ENCODE results near the gene ERLIN1.
A peak's percentile ranks its signal among the peaks of the same experiment; 100 is the strongest.

Gene ERLIN1

DNA sequence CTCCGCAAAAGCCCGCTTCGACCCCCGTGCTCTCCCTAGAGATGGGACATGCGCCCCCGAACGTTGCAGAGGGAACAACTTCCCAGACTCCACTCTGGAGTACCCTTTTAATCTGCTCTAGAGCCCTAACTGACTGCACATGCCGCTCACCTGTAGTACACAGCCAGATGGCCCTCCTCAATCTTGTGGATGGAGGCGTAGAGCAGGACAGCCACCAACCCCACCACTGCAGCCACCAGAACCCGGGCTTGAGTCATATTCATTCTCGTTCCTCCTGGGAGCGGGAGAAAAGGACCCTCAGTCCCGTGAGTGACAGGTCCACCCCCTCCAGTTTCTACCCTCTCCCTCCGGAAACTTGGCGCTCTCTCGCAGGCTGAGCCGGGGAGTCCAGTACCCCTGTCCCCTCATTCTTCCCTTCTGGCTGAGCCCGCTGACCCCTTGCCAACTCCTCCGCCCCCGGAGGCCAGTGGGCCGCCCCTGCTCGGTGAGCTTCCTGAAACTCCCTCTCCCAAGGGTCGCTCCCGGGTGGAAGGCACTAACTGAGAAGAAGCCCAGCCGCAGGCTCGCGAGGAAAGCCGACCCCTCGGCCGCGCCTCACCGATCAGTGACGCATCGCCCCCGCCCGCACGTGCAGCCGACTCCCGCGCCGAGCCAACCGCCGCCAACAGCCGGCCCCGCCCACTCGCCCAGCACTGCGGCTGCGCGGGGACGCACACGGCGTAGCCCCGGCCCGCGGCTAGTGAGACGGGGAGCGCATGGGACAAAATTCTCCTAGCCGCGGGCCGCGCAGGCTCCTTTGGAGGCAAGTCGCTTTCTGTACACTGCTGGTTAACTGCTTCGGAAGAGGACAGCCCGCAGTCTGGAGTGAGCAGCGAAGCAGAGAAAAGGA lies at the start of gene ERLIN1:
ERLIN1 (minus strand) TSS at position 666 of the 889 bp plus-strand sequence; CDS start at position 263, 403 bp downstream.
- peak; percentile 92 for DNase-seq (ENCODE audit: extremely low spot score, insufficient read length, low read depth)
- peak; percentile 90 for FAIRE-seq

DNA sequence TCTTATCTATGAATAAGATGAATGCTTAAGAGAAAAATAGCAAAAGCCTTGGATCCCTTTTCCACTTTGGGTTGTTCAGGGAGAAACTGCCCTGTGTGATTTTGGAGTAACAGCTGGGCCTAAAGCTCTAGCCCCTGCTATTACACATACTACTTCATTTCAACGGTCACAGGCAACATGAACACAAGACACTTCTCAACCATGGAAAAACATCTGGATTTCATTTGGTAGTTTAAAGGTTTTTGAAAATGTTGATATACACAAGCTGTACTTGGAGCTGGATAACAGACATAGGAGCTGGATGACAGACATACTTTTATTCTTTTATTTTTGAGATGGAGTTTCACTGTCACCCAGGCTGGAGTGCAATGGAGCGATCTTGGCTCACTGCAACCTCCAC lies 46.3 kb upstream of the ERLIN1 start:
- FAIRE-seq = no peak
- DNase-seq (ENCODE audit: extremely low spot score, insufficient read length, low read depth) = no peak

DNA sequence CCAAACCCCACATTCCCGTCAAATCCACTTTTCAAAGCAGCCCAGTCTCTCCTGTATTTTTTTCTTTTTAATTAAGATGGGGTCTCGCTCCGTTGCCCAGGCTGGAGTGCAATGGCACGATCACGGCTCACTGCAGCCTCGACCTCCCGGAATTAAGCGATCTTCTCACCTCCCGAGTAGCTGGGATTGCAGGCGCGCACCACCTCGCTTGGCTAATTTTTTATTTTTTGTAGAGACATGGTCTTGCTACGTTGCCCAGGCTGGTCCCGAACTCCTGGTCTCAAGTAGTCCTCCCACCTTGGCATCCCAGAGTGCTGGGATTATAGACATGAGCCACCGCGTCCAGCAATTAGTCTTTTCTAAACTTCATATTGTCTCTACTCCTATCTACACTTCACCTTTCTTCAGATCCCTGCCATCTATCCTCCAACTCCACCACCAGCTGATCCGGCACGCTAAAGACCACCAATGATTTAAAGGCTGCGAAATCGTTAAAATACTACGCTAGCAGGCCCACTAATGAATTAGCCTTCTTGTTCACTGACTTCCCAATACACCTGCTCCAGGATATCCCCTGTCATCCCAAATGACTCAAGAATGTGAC lies 44.1 kb upstream of the ERLIN1 start:
- peak; percentile 60 for FAIRE-seq

DNA sequence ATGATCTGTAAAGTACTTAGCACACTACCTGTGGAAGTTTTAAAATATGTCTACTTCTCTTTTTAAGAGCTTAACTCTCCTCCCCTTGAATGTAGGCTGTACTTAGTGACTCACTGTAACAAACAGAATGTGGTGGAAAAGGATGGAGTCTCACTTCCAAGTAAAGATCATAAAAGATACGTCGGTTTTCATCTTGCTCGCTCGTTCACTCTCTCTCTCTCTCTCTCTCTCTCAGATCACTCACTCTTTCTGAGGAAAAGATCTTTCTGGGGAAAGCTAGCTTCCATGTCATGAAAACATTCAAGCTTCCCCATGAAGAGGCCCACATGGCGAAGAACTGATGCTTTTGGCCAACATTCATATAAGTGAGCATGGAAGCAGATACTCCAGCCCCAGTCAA lies 38.0 kb upstream of the ERLIN1 start:
- FAIRE-seq (no peak), DNase-seq (ENCODE audit: extremely low spot score, insufficient read length, low read depth) (no peak)

More for the DNA sequence above, 44.1 kb upstream of the ERLIN1 start:
- DNase-seq (ENCODE audit: extremely low spot score, insufficient read length, low read depth) = no peak

DNA sequence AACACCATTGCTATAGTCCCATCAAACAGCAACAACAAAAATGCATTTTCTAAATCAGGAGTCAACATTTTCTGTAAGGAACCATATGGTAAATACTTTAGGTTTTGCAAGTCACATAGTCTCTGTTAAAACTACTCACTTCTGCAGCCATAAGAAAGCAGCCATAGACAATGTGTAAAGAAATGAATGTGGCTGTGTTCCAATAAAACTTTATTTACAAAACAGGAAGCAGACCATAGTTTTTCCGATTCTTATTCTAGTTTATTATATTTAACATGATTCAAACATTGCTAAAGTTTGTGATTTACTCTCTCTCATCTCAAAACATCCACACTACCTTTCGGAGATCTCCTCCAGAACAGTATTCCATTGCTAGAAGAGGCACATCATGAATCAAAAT lies 36.7 kb upstream of the ERLIN1 start:
- DNase-seq (ENCODE audit: extremely low spot score, insufficient read length, low read depth) (no peak), FAIRE-seq (no peak)

DNA sequence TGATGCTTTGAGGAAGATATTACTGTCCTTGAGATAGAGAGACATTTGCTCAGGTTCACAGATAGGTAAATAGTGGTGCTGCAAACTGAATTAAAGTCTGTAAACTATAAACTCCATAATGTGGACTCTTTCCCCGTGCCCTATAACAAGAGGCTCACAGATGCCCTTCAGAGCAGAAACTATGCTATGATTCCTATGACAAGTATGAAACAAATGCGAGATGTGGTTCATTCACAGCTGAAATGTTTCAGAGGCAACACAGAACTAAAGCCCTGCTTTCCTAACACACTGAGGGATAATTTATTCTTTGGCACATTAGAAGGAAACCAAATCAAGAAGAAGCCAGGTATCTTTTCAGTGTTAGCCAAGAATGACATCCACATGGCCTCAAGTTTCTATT lies 30.2 kb upstream of the ERLIN1 start:
- FAIRE-seq (no peak), DNase-seq (ENCODE audit: extremely low spot score, insufficient read length, low read depth) (no peak)

DNA sequence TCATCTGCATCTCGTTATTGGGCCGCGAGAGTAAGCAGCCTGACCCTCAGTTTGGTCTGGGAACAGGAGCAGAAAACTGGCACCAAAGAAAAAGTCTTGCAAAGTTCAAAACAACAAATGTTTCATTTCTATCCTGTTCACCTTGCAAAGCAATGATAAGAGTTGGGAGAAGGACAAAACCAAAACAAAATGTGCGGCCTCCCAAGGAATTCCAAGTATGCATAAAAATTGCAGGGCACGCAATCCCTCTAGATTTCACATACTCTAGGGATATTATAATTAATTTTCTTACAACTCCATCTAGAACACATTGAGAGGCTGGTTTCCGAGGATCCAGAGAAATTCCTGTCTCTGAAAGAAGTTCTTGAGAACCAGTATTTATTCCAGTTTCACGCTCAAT lies 23.5 kb upstream of the ERLIN1 start:
- no peak for FAIRE-seq
- no peak for DNase-seq (ENCODE audit: extremely low spot score, insufficient read length, low read depth)

DNA sequence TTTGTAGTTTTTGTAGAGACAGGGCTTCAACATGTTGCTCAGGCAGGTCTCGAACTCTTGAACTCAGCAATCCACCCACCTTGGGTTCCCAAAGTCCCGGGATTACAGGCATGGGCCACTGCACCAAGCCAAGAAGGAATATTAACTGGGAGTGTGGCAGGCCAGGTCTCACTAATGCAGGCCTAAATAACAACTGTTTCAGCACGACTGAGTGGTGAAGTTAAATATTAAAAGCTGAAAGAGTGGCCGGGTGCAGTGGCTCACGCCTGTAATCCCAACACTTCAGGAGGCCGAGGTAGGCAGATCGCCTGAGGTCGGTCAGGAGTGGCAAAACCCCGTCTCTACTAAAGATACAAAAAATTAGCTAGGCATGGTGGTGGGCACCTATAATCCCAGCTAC lies 22.4 kb upstream of the ERLIN1 start:
- no peak for FAIRE-seq
- no peak for DNase-seq (ENCODE audit: extremely low spot score, insufficient read length, low read depth)

DNA sequence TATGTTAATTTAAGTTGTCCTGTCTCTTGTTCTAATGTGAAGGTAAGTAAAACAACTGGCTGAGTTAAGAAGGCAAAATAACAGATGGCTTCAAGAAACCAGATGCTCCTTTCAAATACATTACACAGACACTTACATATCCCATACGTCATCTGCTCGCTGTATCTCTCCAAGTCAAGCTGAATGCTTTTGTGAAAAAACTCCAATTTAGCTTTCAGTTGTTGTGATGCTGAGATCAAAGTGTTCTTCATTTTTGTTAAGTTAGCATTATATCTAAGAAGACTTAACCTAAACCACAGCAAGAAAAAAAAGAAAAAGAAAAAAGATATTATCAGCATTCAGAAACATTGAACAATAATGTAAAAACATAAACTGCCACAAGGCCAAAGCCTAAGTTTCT lies 18.5 kb upstream of the ERLIN1 start:
- no peak for FAIRE-seq
- DNase-seq (ENCODE audit: extremely low spot score, insufficient read length, low read depth) = no peak

DNA sequence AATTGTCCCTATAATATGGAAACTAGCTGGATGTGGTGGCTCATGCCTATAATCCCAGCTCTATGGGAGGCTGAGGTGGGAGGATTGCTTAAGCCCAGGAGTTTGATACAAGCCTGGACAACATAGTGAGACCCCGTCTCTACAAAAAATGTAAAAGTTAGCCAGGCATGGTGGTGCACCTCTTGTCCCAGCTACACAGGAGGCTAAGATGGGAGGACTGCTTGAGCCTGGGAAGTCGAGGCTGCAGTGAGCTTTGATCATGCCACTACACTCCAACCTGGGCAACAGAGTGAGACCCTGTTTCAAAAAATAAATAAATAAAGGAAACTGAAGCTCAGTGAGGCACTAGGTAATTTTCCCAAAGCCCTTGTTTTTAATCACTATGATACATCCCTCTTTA lies 15.7 kb upstream of the ERLIN1 start:
- DNase-seq (ENCODE audit: extremely low spot score, insufficient read length, low read depth) = no peak
- FAIRE-seq = no peak

DNA sequence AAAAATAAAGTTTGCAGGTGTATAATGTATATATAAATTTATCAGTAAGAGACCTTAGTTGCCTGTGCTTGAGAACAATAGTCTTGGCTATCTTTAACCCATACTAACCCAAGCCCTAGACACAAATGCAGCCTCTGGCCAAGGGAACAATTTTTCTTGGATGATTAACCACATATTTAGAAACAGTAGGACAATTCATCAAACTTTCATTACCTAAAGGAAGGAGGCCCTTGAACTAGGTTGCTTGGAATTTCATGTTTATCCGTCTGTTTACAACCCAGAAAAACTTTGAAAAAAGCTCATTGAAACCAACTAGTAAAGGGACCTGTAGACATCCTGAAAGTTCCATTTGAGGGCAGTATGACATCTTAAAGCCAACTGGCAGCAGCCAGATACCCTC lies 8.9 kb upstream of the ERLIN1 start:
- FAIRE-seq (no peak), DNase-seq (ENCODE audit: extremely low spot score, insufficient read length, low read depth) (no peak)

DNA sequence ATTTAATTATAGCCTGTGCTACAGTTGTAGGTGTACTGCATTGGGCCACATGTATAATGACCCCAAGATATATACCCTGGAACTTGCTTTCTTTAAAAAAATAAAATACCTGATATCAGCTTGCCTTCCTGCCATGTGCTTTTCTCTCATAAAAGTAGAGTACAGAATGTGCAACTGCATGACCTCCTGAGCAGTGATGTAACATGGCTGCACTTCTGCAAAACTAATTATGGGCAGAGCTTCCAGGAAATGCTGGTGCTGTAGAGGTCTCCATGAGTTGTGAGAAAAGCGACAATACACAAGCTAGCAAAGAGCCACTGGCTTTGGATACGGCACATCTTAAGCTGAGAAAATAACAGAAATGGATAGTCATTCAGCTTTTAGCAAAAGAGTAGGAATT lies 6.5 kb upstream of the ERLIN1 start:
- FAIRE-seq = no peak

DNA sequence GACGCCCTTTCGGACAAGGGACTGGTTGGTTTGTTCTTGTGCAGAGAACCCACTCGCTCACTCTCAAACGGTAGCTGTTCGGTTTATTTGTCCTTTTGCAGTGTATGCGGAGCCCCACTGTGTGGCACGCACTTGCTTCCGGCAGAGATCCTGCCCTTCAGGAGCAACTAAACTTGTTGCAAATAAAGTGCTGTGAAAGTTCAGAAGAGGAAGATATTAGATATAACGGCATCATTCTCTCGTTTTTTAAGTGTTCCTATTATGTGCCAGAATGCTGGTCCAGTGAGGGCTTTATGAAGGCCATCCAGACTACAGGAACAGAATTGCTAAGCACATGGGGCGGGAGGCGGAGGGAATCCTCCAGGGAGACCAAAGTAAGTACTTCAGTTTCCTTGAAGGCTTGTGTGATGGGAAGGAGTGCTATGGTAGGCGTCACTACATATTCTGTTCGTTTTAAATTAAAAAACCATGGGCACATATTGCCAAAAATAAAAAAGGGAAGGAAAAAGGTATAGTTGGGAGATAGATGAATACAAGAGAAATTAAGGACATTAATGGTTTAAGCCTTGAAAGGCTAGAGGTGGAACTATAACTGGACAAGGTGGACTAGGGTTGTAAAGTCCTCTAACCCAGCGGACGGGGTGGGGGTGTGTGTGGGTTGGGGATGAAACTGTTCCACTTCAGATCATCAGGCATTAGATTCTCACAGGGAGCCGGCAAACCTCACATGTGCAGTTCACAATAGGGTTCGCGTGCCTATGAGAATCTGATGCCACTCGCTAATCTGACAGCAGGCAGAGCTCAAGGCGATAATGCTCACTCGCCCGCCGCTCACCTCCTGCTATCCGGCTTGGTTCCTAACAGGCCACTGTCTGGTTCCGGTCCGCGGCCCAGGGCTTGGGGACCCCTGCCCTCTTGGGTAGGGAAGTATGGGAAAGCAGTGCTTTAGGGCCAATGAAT lies 704 bp upstream of the ERLIN1 start:
- FAIRE-seq (peak; percentile 59), DNase-seq (ENCODE audit: extremely low spot score, insufficient read length, low read depth) (no peak)

More for the DNA sequence above, 6.5 kb upstream of the ERLIN1 start:
- DNase-seq (ENCODE audit: extremely low spot score, insufficient read length, low read depth) = no peak

DNA sequence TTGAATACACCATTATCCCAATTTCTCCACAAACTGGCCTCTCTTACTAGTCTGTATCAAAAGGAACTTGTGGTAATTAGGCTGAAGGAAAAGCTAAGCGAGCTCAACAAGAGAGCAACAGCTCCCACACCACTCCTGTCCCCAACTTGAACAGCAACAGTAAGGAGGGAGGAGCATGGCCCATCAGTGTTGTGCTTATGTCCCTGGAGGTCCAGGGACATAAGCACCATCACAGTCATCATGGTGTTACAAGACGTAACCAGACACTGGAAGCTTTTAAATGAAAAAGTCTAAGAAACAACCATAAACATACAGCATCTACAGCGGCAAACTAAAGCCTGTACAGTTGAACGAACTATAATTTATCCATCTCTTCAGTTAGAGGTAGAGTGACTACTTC lies 989 bp downstream of the ERLIN1 start:
- no peak for DNase-seq (ENCODE audit: extremely low spot score, insufficient read length, low read depth)

DNA sequence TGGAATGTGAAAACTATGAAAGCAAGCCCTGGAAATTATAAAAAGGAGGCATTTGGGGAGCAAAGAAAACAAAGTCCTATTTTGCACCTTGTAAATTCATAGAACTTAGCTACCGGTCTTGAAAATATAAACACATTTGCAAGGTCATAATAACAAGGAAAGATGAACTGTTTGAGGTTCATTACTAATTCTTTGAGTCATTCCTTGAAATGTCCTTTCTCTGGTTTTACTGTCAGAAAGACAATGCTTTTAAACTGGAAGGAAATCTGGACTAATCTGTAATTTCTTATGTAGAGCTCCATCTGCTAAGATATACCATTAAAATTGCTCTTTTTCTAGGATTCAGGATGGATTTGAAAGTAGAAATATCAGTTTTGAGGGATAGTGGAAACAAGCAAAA lies 1.4 kb downstream of the ERLIN1 start:
- FAIRE-seq (no peak), DNase-seq (ENCODE audit: extremely low spot score, insufficient read length, low read depth) (no peak)

More for the DNA sequence above, 989 bp downstream of the ERLIN1 start:
- FAIRE-seq = peak; percentile 53

DNA sequence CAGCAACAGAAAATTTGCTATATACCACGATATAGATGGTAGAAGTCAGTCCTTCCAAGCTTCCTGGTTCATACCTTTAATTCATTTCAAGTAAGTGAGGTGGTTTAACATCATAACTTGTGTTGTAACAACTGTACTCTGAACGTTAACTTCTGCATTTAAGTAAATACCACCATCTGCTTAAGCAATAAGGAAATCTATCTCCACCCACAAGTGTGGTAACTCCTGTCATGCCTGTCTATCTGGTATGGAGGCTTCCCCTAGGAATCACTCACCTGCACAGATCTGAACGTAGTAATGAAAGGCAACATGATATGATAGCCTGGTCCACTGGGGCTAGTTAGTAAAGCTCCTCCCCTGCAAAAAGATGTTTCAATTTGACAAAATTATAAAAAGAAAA lies 2.3 kb downstream of the ERLIN1 start:
- FAIRE-seq (no peak), DNase-seq (ENCODE audit: extremely low spot score, insufficient read length, low read depth) (no peak)

DNA sequence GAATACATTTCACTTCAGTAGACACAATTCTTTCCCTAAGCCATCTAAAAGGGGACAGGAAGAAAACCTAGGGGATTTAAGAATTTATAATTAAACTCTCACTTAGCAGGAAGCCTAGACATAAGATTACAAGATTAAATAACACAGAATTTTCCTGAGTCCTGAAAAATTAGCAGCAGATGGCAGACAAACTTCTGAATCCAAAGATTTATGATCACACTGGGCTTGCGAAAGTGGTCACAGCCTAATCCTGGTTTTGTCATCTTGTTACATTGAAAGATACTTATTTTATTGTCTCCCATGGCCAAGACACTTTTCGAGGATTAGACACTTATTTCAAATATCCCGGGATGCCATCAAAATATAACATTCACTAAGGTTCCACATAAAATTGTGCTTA lies 2.9 kb downstream of the ERLIN1 start:
- DNase-seq (ENCODE audit: extremely low spot score, insufficient read length, low read depth) (no peak), FAIRE-seq (peak; percentile 24)

DNA sequence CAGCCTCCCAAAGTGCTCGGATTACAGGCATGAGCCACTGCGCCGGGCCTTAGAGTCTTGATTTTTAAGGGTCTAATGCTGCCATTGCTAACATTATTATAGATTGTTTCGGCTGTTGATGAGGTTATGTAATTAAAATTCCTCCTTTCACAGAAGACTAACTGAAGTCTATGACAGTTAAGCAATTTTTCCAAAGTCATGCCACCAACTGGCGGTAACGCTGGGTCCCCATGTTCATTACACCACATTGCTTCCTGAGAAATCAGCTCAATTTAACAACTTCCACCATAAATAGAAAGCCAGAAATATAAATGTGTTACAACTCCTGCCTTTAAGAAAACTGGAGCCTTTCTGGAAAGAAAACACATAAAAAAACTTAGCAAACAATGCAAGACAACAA lies 3.5 kb downstream of the ERLIN1 start:
- no peak for FAIRE-seq
- DNase-seq (ENCODE audit: extremely low spot score, insufficient read length, low read depth) = no peak

DNA sequence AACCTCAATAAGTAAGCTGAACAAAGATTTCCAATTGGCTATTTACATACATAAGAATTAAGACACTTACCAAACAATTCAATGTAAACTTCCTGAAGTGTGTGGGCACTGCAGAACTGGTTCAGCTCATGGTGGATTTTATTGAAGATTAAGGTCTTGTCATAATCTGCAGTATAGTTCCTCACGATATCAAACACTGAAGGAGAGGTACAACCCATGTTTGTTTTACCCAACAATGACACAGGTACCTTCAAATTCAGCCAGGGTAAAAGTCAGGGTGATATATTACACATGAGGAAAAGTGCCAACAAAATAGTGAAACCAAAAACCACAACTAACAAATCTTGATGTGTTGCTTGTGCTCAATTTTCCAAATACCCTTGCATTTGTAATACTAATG lies 10.0 kb downstream of the ERLIN1 start:
- DNase-seq (ENCODE audit: extremely low spot score, insufficient read length, low read depth) (no peak), FAIRE-seq (no peak)

Measured in GM18507 (cell line).